Dendritic cell treated with granulocyte-macrophage colony-stimulating factor and Interleukin-4, amounts not matched to agents 40 ng/mL and 50 ng/mL, for 4 days (primary cell): ENCODE data around the gene REEP5.
"Not testable (repeated sequence)": the region's sequence is repeated elsewhere in the genome, so short reads cannot be mapped to it uniquely, and the experiment has no call there.

Experiments
- H3K27ac Mint-ChIP-seq: one replicate; pipeline ENCODE4 v1.8.0; 2022; ENCODE audit warnings: mild to moderate bottlenecking, mixed read lengths
- H3K27me3 Mint-ChIP-seq: one replicate; pipeline ENCODE4 v1.8.0; 2022; ENCODE audit warnings: mild to moderate bottlenecking, mixed read lengths
- H3K36me3 Mint-ChIP-seq: one replicate; pipeline ENCODE4 v1.8.0; 2022; ENCODE audit warnings: low read depth, mixed read lengths
- H3K4me1 Mint-ChIP-seq: one replicate; pipeline ENCODE4 v1.8.0; 2022; ENCODE audit warnings: low read depth, mixed read lengths
- H3K4me3 Mint-ChIP-seq: one replicate; pipeline ENCODE4 v1.8.0; 2022; ENCODE audit warnings: mild to moderate bottlenecking, moderate library complexity, mixed read lengths
- H3K9me3 Mint-ChIP-seq: one replicate; pipeline ENCODE4 v1.8.0; 2022; ENCODE audit warnings: mixed read lengths
- intact Hi-C: fragments of 100-400 bp; cut with micrococcal nuclease; formaldehyde crosslinking; loops from one replicate; pipeline ENCODE4 v1.15.0; 2022

The REEP5 gene

DNA sequence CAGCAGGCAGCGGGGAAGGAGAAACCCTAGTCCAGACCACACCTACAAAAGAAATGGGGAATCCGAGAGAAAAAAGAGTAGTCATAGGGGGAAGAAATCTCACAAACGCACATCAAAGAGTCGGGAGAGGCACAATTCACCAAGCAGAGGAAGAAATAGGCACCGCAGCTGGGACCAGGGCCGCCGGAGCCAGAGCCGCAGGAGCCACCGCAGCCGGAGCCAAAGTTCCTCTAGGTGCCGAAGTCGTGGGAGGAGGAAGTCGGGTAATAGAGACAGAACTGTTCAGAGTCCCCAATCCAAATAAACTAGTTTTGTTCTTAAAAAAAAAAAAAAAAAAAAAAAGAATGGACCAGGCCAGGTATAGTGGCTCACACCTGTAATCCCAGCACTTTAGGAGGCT is 29.3 kb downstream of the REEP5 start:
- no peaks in the 10 kb centered on the region for H3K27me3 Mint-ChIP-seq

DNA sequence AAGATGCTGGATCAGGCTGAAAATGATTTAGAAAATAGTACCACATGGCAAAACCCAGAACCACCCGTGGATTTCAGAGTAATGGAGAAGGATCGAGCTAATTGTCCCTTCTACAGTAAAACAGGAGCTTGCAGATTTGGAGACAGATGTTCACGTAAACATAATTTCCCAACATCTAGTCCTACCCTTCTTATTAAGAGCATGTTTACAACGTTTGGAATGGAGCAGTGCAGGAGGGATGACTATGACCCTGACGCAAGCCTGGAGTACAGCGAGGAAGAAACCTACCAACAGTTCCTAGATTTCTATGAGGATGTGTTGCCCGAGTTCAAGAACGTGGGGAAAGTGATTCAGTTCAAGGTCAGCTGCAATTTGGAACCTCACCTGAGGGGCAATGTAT is 30.0 kb downstream of the REEP5 start:
- Mint-ChIP-seq H3K4me3 (peak overlapping the region; percentile 38), H3K4me1 (peaks cover 33% of the 10 kb centered on the region), H3K27ac (peak overlapping the region; percentile 87), H3K36me3 (peaks cover 64% of the 10 kb centered on the region)
- H3K27me3 Mint-ChIP-seq, H3K9me3 Mint-ChIP-seq, intact Hi-C loops: not testable (repeated sequence)

More for the DNA sequence above, 29.3 kb downstream of the REEP5 start:
- Mint-ChIP-seq H3K9me3 (no peaks in the 10 kb centered on the region), H3K36me3 (peaks cover 71% of the 10 kb centered on the region), H3K4me3 (peak overlapping the region; percentile 0), H3K27ac (peak overlapping the region; percentile 87), H3K4me1 (peaks cover 37% of the 10 kb centered on the region)
- intact Hi-C loops = no loop called here

DNA sequence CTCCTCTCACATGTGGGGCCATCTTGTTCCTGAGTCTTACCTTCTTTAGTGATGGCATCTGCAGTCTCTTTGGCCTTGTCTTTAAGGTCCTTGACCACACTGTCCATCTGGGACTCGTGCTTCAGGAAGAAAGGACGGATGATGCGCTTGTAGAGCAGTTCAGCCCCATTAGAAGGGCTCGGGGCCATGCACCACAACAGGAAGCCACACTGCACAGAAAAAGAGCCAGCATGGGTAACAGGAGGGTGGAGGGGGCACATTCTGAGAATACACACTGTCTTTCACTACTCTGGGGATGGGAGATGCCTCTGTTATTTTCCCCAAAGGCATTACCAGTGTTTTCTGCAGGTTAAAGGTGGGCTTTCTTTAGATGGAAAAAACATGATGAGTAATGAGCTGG is 35.1 kb downstream of the REEP5 start:
- Mint-ChIP-seq H3K4me1 (peaks cover 18% of the 10 kb centered on the region), H3K27me3 (no peaks in the 10 kb centered on the region), H3K27ac (no peak overlapping the region), H3K9me3 (no peaks in the 10 kb centered on the region), H3K4me3 (no peak overlapping the region), H3K36me3 (peaks cover 24% of the 10 kb centered on the region)
- intact Hi-C loops = no loop called here

DNA sequence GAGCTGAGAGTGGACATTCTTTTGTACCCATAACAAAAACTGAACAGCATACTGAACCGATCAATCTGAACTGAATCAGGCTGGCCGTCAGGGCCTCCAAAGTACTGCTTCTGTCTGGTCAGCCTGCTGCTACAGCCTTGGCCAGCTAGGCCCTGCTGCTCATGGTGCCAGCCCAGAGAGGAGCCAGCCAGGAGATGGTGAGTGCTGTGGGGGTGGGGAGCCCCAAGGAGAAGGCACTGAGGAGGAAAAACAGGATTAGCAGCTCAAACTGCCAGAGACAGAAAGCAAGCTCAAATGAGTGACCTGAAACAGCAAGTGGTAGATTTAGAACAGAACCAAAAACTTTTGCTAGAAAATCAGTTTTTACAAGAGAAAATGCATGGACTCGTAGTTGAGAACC is 37.0 kb downstream of the REEP5 start:
- Mint-ChIP-seq H3K9me3 (no peaks in the 10 kb centered on the region), H3K27ac (no peak overlapping the region), H3K27me3 (no peaks in the 10 kb centered on the region), H3K4me3 (no peak overlapping the region), H3K36me3 (peaks cover 10% of the 10 kb centered on the region), H3K4me1 (peaks cover 12% of the 10 kb centered on the region)
- intact Hi-C loops = no loop called here

DNA sequence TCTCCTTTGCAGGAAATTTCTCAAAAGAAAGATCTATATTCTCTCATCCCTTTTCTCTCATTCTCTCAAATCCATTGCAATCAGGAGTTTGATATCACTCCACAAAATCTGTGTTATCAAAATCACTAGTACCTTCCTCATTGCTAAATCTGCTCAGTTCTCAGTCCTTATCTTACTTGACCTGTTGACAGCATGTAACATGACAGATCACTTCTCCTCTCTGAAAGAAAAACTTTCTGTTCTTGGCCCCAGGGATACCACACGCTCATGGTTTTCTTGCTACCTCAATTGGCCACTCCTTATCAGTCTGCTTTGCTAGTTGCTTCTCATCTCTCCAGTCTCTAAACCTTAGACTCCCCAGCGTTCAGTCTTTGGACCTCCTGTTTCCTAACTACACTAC is 38.8 kb downstream of the REEP5 start:
- peaks cover 9% of the 10 kb centered on the region for H3K36me3 Mint-ChIP-seq
- peaks cover 4% of the 10 kb centered on the region for H3K4me1 Mint-ChIP-seq
- no peak overlapping the region for H3K4me3 Mint-ChIP-seq
- no peaks in the 10 kb centered on the region for H3K9me3 Mint-ChIP-seq
- no peak overlapping the region for H3K27ac Mint-ChIP-seq
- H3K27me3 Mint-ChIP-seq = no peaks in the 10 kb centered on the region
- intact Hi-C loops = no loop called here

DNA sequence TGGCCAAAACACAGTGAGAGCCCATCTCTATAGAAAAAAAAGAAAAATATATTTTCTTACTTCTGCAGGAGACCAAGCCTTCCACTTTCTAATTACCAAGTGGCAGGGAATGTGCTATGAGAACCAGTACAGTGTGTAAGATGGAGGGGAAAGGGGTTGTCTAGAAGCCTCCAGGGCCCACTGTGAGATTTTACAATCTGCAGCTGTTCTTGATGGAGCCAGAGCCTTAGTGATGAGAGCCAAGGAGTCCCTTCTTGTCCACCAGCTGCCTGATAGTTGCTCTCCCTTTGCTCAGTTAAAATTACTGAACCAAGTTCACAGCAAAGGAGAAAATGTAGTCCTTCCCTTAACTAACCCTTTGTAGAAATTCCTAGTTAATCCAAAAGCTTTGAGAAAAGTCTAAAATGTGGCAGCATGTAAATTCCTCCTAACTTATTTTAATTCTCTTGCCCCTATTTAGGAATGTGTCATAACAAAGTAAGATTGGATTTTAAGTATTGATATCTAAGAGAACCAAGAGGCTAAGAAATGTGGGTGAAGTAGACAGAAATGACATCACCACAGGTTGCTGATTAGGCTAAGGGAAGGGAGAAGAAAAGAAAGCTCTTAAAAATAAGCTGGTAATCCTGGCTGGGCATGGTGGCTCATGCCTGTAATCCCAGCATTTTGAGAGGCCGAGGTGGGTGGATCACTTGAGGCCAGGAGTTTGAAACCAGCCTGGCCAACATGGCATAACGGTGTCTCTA is 41.6 kb downstream of the REEP5 start:
- no peak overlapping the region for H3K27ac Mint-ChIP-seq

DNA sequence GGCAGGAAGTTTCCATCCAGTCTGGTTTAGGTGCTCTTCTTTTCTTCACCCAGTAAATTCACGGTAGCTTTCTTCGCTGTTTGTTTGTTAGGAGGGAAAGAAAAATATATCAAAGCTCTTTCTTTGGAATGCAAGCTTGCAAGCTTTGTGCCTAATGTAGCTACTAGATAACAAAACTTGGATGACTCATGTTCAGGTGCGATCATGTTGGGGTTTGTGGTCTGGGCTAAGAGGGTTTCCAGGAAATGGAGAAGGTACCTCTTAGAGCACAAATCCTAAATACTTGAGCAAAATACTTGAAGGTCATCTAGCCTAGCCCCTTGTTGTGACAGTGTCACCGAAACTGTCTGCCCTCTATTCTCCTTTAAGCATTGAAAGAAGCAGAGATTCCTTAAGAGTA is 43.3 kb downstream of the REEP5 start:
- Mint-ChIP-seq H3K27ac (no peak overlapping the region), H3K4me3 (no peak overlapping the region), H3K36me3 (peaks cover 34% of the 10 kb centered on the region), H3K9me3 (no peaks in the 10 kb centered on the region), H3K4me1 (peaks cover under 1% of the 10 kb centered on the region), H3K27me3 (no peaks in the 10 kb centered on the region)
- intact Hi-C loops = loop anchor here (5.0 kb wide), 1 partner anchor 34 kb away; no protein-coding TSS in a partner anchor

More for the DNA sequence above, 41.6 kb downstream of the REEP5 start:
- H3K27me3 Mint-ChIP-seq = no peaks in the 10 kb centered on the region
- H3K36me3 Mint-ChIP-seq = peaks cover 28% of the 10 kb centered on the region
- no peak overlapping the region for H3K4me3 Mint-ChIP-seq
- intact Hi-C loops = no loop called here
- peaks cover 4% of the 10 kb centered on the region for H3K4me1 Mint-ChIP-seq
- H3K9me3 Mint-ChIP-seq = no peaks in the 10 kb centered on the region

DNA sequence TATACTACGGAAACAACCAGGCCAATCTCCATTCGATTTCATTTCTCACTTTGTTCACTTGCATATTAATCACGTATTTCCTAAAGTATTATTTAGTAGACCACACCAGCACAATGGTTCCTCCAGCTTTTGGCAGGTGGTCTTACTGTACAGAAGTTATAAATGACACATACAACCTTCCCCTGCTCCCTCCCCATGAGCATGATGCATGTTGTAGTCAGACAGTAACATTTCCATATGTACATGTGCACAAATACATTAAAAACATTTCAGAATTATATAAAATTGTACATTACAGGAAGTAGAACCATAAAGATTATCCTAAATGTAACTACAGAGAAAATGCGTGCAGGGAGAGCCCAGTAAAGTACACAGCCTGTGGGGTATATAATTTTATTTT is 43.9 kb downstream of the REEP5 start:
- intact Hi-C loops = loop anchor here (5.0 kb wide), 1 partner anchor 34 kb away; no protein-coding TSS in a partner anchor
- H3K27ac Mint-ChIP-seq = no peak overlapping the region
- H3K36me3 Mint-ChIP-seq = peaks cover 40% of the 10 kb centered on the region
- H3K27me3 Mint-ChIP-seq = no peaks in the 10 kb centered on the region
- H3K4me1 Mint-ChIP-seq = peaks cover 4% of the 10 kb centered on the region
- H3K9me3 Mint-ChIP-seq = no peaks in the 10 kb centered on the region
- H3K4me3 Mint-ChIP-seq = no peak overlapping the region

DNA sequence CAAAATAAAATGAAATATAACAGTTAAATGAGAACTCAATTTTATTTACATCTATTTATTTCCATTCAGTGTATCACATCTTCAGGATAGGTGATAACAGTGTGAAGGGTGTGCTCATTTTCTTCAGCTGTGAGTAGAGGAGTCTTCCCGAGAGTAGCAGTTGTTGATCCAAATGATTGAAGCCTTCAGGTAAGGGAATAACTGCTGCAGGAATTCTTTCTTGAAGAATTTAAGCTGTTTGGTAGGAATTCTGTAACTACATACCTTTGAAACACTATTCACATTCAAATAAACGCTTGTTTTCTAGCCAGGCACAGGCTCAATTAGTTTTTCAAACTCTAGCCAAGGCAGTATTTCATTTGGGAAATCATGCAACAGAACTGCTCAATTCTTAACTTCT is 45.7 kb downstream of the REEP5 start:
- H3K9me3 Mint-ChIP-seq = no peaks in the 10 kb centered on the region
- peaks cover 48% of the 10 kb centered on the region for H3K36me3 Mint-ChIP-seq
- H3K27me3 Mint-ChIP-seq = no peaks in the 10 kb centered on the region
- H3K27ac Mint-ChIP-seq = no peak overlapping the region
- peaks cover 10% of the 10 kb centered on the region for H3K4me1 Mint-ChIP-seq
- intact Hi-C loops = loop anchor here (5.0 kb wide), 1 partner anchor 36 kb away; no protein-coding TSS in a partner anchor
- no peak overlapping the region for H3K4me3 Mint-ChIP-seq

DNA sequence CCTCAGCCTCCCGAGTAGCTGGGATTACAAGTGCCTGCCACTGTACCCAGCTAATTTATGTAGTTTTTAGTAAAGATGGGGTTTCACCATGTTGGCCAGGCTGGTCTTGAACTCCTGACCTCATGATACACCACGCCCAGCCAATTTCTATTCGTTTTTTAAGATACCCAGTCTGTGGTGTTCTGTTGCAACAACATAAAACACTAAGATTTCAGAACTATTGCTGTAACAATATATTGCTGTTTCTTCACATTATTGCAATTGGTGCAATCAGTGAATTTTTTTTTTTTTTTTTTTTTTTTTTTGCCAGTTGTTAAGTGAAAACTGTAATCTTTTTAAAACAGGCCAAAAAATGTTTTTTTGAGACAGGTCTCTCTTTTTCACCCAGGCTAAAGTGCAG is 51.1 kb downstream of the REEP5 start:
- Mint-ChIP-seq H3K4me1 (peaks cover 27% of the 10 kb centered on the region), H3K27me3 (no peaks in the 10 kb centered on the region), H3K27ac (no peak overlapping the region), H3K4me3 (no peak overlapping the region), H3K9me3 (no peaks in the 10 kb centered on the region), H3K36me3 (peaks cover 79% of the 10 kb centered on the region)
- intact Hi-C loops = no loop called here

DNA sequence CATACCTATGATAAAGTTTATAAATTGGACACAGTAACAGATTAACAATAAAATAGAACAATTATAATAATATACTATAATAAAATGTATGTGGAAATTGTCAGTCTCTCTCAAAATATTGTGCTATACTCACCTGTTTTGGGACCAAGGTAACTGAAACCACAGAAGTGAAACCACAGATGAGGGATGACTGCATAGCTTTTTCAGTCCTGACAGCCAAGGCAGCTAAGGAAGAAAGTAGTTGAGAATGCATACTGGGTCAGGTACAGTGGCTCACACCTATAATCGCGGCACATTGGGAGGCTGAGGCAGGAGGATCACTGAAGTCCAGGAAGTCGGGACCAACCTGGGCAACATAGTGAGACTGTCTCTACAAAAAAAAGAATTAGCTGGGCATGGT is 52.1 kb downstream of the REEP5 start:
- no peak overlapping the region for H3K27ac Mint-ChIP-seq
- H3K4me1 Mint-ChIP-seq = peaks cover 27% of the 10 kb centered on the region
- H3K36me3 Mint-ChIP-seq = peaks cover 80% of the 10 kb centered on the region
- H3K4me3 Mint-ChIP-seq = no peak overlapping the region
- no peaks in the 10 kb centered on the region for H3K9me3 Mint-ChIP-seq
- intact Hi-C loops = no loop called here
- no peaks in the 10 kb centered on the region for H3K27me3 Mint-ChIP-seq

DNA sequence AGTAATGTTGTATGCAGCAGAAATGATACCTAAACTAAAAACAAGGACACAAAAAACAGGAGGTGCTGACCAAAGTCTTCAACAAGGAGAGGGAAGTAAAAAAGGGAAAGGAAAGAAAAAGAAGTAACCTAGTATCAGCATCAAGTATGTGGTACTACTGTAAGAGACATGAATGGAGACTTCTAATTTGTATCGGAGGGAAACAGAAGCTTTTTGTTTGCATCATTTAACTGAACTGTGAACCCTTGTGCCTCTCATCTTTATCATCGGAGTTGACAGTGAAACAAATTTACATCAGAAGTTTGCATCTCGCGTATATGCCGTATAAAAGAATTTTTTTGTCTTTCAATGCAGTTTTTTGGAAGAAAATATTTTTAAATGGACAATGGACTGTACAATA is 54.6 kb downstream of the REEP5 start:
- Mint-ChIP-seq H3K4me1 (peaks cover 32% of the 10 kb centered on the region), H3K9me3 (no peaks in the 10 kb centered on the region), H3K27ac (peak overlapping the region; percentile 51), H3K27me3 (no peaks in the 10 kb centered on the region), H3K4me3 (no peak overlapping the region), H3K36me3 (peaks cover 85% of the 10 kb centered on the region)
- intact Hi-C loops = no loop called here

DNA sequence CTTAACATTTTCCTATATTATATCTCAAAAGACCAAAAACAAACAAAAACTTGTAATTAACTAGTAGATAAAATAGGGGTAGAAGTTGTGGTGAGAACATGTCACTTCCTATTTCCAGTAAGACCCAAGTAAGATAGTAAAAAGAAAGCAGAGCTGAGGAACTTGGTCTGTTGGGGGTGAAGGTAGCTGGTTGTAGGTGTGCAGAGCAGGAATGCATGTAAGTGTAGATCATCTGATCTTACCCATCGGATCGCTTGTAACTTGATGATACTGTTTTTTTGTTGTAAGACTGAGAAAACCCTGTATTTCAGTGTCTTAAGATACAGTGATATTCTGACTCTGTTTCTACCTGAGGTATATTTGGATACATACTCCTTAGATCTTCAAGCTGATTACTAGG is 55.3 kb downstream of the REEP5 start:
- H3K27me3 Mint-ChIP-seq = no peaks in the 10 kb centered on the region
- H3K9me3 Mint-ChIP-seq = no peaks in the 10 kb centered on the region
- H3K36me3 Mint-ChIP-seq = peaks cover 87% of the 10 kb centered on the region
- H3K4me3 Mint-ChIP-seq = no peak overlapping the region
- intact Hi-C loops = no loop called here
- peak overlapping the region; percentile 51 for H3K27ac Mint-ChIP-seq
- H3K4me1 Mint-ChIP-seq = peaks cover 35% of the 10 kb centered on the region

DNA sequence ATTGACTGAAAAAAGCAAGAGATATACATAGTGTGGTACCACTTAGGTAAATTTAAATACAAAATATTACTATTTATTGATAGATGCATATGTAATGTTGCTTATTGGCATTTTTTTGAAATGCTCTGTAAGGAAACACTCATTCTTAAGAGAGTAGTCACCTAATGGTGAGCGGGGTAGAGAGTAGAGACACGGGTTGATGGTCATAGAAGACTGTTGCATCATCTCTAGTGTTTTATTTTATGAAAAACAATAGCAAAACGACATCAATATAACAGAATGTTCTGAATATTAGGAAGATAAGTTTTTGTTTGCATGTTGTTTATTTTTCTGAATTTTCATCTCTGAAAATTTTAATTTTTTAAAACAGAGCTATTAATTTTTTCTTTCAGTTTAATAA is 56.9 kb downstream of the REEP5 start:
- Mint-ChIP-seq H3K27ac (no peak overlapping the region), H3K9me3 (no peaks in the 10 kb centered on the region), H3K27me3 (no peaks in the 10 kb centered on the region), H3K4me3 (no peak overlapping the region), H3K36me3 (peaks cover 82% of the 10 kb centered on the region), H3K4me1 (peaks cover 34% of the 10 kb centered on the region)
- intact Hi-C loops = no loop called here

DNA sequence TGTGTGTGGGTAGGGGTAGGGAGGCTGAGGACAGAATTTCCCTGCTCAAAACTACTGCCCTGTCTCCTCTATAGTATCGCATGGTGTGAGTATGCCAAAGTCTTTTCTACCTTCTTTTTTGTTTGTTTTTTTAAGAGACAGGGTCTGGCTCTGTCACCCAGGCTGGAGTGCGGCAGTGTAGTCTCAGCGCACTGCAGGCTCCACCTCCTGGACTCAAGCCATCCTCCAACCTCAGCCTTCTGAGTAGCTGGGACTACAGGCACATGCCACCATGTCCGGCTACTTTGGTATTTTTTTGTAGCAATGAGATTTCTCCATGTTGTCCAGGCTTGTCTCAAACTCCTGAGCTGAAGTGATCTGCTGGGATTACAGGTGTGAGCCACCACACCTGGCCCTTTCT is 58.5 kb downstream of the REEP5 start:
- Mint-ChIP-seq H3K4me3 (no peak overlapping the region), H3K27me3 (no peaks in the 10 kb centered on the region), H3K36me3 (peaks cover 66% of the 10 kb centered on the region), H3K27ac (peak overlapping the region; percentile 42), H3K4me1 (peaks cover 32% of the 10 kb centered on the region), H3K9me3 (no peaks in the 10 kb centered on the region)
- intact Hi-C loops = no loop called here
